IMR-90 (cell line): ENCODE data around the gene SUGP2. TPM values are rescaled to one million over a fixed set of nuclear protein-coding genes. Genes with fewer than 3 reads are reported as not detected.

ENCODE experiments used
- CHD1 ChIP-seq: IDR thresholded peaks from 2 replicates; pipeline ENCODE4 v1.6.1; 2012; ENCODE audit warnings: low read depth, low read length, improper control_type of control experiment
- FOS ChIP-seq: fragments of 150-350 bp; IDR thresholded peaks from 2 replicates; pipeline ENCODE4 v1.6.1; 2016; ENCODE audit warnings: low read depth, low read length
- MXI1 ChIP-seq: IDR thresholded peaks from 2 replicates; pipeline ENCODE4 v1.6.1; 2012; ENCODE audit warnings: low read depth, mild to moderate bottlenecking, low read length, moderate library complexity, borderline replicate concordance
- RFX5 ChIP-seq: IDR thresholded peaks from 2 replicates; pipeline ENCODE4 v1.8.0; 2012; ENCODE audit warnings: low read depth, mild to moderate bottlenecking, low read length, moderate library complexity
- polyA plus RNA-seq, 3 experiments: library from polyadenylated mRNA; depleted of rRNA; stranded (reverse); fragments of >200 nt; gene quantifications; 2 replicates each; pipeline ENCODE4 v1.2.3, GENCODE V29; 2012; ENCODE audit warnings: low replicate concordance in 1 of 3
- total RNA-seq: library from RNA; depleted of rRNA; stranded (reverse); fragments of >200 nt; gene quantifications from 2 replicates; pipeline ENCODE4 v1.2.3, GENCODE V29; 2012

The SUGP2 gene
- total and polyA plus RNA-seq, 2 of the 4 experiments (the other 2 are of a cell fraction) = 25.8 to 69.2 TPM

- TF ChIP-seq RFX5 (peak; percentile 41; the same call in 1 of the 2 replicates), MXI1 (0 out of 2 replicates have a peak, but pooled peaks have one; percentile 15), FOS (peak; percentile 92), CHD1 (no peak)
Measured at GRCh38 chr19:19063183-19064097, 30.1 kb upstream of the SUGP2 start, which contains the start of gene SLC25A42 (continued).
